Fibroblast of skin of left quadriceps (primary cell): ENCODE data around the gene CAPZB.
A peak's percentile ranks its signal among the peaks of the same experiment; 100 is the strongest.

Experiments used
- DNase-seq, 2 experiments: peaks; one replicate each; pipeline ENCODE4 v3.0.0-alpha.2; 2013; ENCODE audit warnings: low read depth in 2 of 2

Gene CAPZB

GRCh38 chr1:19405761-19406487 is 79.4 kb downstream of the CAPZB start:
- no peak for DNase-seq

- no peak for DNase-seq
Measured at GRCh38 chr1:19405195-19405760, 80.1 kb downstream of the CAPZB start.

GRCh38 chr1:19404748-19405147 is 80.6 kb downstream of the CAPZB start:
- no peak for DNase-seq

- DNase-seq: no peak
Measured at GRCh38 chr1:19403256-19403655, 82.1 kb downstream of the CAPZB start.

- DNase-seq: no peak
Measured at GRCh38 chr1:19402031-19402813, 83.1 kb downstream of the CAPZB start.

- no peak for DNase-seq
Measured at GRCh38 chr1:19401535-19401889, 83.8 kb downstream of the CAPZB start.

- no peak for DNase-seq
Measured at GRCh38 chr1:19400875-19401534, 84.3 kb downstream of the CAPZB start.

- DNase-seq: no peak
Measured at GRCh38 chr1:19400192-19400611, 85.1 kb downstream of the CAPZB start.

- DNase-seq: peak; percentile 63 to 72
Measured at GRCh38 chr1:19398309-19398760, 87.0 kb downstream of the CAPZB start.

- no peak for DNase-seq
Measured at GRCh38 chr1:19397217-19397945, 88.0 kb downstream of the CAPZB start.

GRCh38 chr1:19396280-19396679 is 89.1 kb downstream of the CAPZB start:
- no peak for DNase-seq

- no peak for DNase-seq
Measured at GRCh38 chr1:19395678-19396192, 89.6 kb downstream of the CAPZB start.

- DNase-seq: no peak
Measured at GRCh38 chr1:19393046-19393445, 92.3 kb downstream of the CAPZB start.

GRCh38 chr1:19392221-19392620 is 93.1 kb downstream of the CAPZB start:
- DNase-seq: no peak

GRCh38 chr1:19391596-19391981 is 93.8 kb downstream of the CAPZB start:
- DNase-seq: no peak

- peak; percentile 84 to 87 for DNase-seq
Measured at GRCh38 chr1:19390901-19391595, 94.3 kb downstream of the CAPZB start.

- no peak for DNase-seq
Measured at GRCh38 chr1:19390166-19390850, 95.0 kb downstream of the CAPZB start.

GRCh38 chr1:19388980-19389379 is 96.4 kb downstream of the CAPZB start:
- DNase-seq: no peak

- no peak for DNase-seq
Measured at GRCh38 chr1:19387045-19387467, 98.3 kb downstream of the CAPZB start.
